Caco-2 (cell line): Measurements from ENCODE around the gene CTNND2. TPM values are rescaled to one million over a fixed set of nuclear protein-coding genes. Genes with fewer than 3 reads are reported as not detected.

ENCODE experiments used
- BruUV-seq: library from RNA; stranded (reverse); fragments of 400-500 nt; replicated peaks from 2 replicates; lab custom pipeline; 2021; lab: Mats Ljungman, UMichigan
- CTCF ChIA-PET: fragments of 300-600 bp; sonication (Branson Sonifier 250); formaldehyde crosslinking; loops from one replicate; lab custom pipeline; 2022; ENCODE audit warnings: antibody characterized with exemption; lab: Charles Lee
- POLR2A ChIA-PET: fragments of 300-600 bp; sonication (Branson Sonifier 250); formaldehyde crosslinking; loops from one replicate; lab custom pipeline; 2022; ENCODE audit warnings: antibody characterized with exemption; lab: Charles Lee
- DNase-seq, 2 experiments: peaks; one replicate each; pipeline versions ENCODE4 v3.0.0 to v3.0.0-alpha.2; 2020 to 2022
- H3K27me3 ChIP-seq: replicated peaks from 2 replicates; pipeline ENCODE4 v1.6.0; 2011; ENCODE audit warnings: low read length; ENCODE audit not compliant: control insufficient read depth, insufficient read depth
- H3K36me3 ChIP-seq: 2 replicates; pipeline ENCODE4 v1.5.1; 2011; ENCODE audit warnings: low read length; ENCODE audit not compliant: control insufficient read depth, insufficient read depth
- H3K4me1 ChIP-seq: fragments of 250-450 bp; sonication (Bioruptor Pico); 2 replicates; pipeline ENCODE4 v1.5.1; 2020; ENCODE audit warnings: mild to moderate bottlenecking
- H3K4me3 ChIP-seq: 2 replicates; pipeline ENCODE4 v1.5.1; 2011; ENCODE audit warnings: low read depth, mild to moderate bottlenecking, control low read depth, low read length
- H3K9me3 ChIP-seq: fragments of 250-450 bp; sonication (Bioruptor Pico); 2 replicates; pipeline ENCODE4 v1.5.1; 2020; ENCODE audit warnings: mild to moderate bottlenecking, moderate library complexity
- H3K27ac Mint-ChIP-seq: one replicate; pipeline ENCODE4 v1.8.0; 2022; ENCODE audit warnings: mixed read lengths; ENCODE audit not compliant: unreplicated experiment
- H3K27me3 Mint-ChIP-seq: one replicate; pipeline ENCODE4 v1.8.0; 2022; ENCODE audit warnings: mixed read lengths; ENCODE audit not compliant: insufficient read depth, unreplicated experiment
- H3K36me3 Mint-ChIP-seq: one replicate; pipeline ENCODE4 v1.8.0; 2022; ENCODE audit warnings: mild to moderate bottlenecking, mixed read lengths; ENCODE audit not compliant: insufficient read depth, unreplicated experiment
- H3K4me1 Mint-ChIP-seq: one replicate; pipeline ENCODE4 v1.8.0; 2022; ENCODE audit warnings: low read depth, mixed read lengths; ENCODE audit not compliant: unreplicated experiment
- H3K4me3 Mint-ChIP-seq: one replicate; pipeline ENCODE4 v1.8.0; 2022; ENCODE audit warnings: mild to moderate bottlenecking, moderate library complexity, mixed read lengths; ENCODE audit not compliant: unreplicated experiment
- H3K9me3 Mint-ChIP-seq: one replicate; pipeline ENCODE4 v1.8.0; 2022; ENCODE audit warnings: mixed read lengths; ENCODE audit not compliant: unreplicated experiment
- intact Hi-C: fragments of 100-400 bp; cut with micrococcal nuclease; formaldehyde crosslinking; loops from one replicate; pipeline ENCODE4 v1.10.0; 2022; ENCODE audit not compliant: unreplicated experiment
- total RNA-seq: library from RNA; stranded (reverse); gene quantifications from 2 replicates; pipeline ENCODE4 v1.2.3, GENCODE V29; 2022
- TF ChIP-seq, protein P1 (sequence below), 2 experiments: fragments of 200-600 bp in 1 of 2; IDR thresholded peaks; 1 replicate in 1 of 2; 2 replicates in 1 of 2; pipeline versions ENCODE4 v1.5.1 to v1.8.0; 2011 to 2022; ENCODE audit warnings: antibody characterized with exemption in 1 of 2, control low read depth in 1 of 2, inconsistent platforms in 1 of 2, low read depth in 1 of 2, low read length in 1 of 2, mild to moderate bottlenecking in 1 of 2, moderate library complexity in 1 of 2; ENCODE audit not compliant: insufficient read depth in 1 of 2, severe bottlenecking in 1 of 2, unreplicated experiment in 1 of 2

CTNND2 gene
- total RNA-seq, 1 experiment from 2014 or later: 0.32 TPM

DNA sequence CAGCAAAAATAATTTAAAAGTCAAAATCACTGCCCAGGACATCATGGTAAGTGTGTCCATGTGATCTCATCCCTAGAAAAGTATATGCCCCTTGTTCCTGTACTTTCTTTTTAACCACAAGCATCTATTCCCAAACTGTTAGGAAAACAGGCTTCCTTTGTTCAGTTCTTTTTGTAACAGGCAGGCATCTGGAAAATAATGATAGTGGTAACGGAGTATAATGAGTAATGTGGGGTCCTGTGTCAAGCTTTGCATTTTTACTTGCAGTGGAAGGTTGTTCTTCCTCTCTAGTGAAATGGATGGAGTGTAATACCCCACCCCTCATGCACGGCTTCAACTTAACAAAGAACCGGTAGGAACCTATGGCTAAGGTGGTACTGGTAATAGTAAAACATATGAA lies 532.1 kb downstream of the CTNND2 start:
- ChIA-PET CTCF (no interaction called here), POLR2A (no interaction called here)
- H3K4me3 Mint-ChIP-seq: no peak overlapping the region
- H3K27me3 ChIP-seq: no peaks in the 10 kb centered on the region
- H3K9me3 ChIP-seq: peaks cover 9% of the 10 kb centered on the region; the same call in 1 of the 2 replicates
- peaks cover 8% of the 10 kb centered on the region for H3K36me3 Mint-ChIP-seq
- no peak overlapping the region for H3K4me3 ChIP-seq
- H3K27ac Mint-ChIP-seq: peak overlapping the region; percentile 1
- TF ChIP-seq, protein P1, sequence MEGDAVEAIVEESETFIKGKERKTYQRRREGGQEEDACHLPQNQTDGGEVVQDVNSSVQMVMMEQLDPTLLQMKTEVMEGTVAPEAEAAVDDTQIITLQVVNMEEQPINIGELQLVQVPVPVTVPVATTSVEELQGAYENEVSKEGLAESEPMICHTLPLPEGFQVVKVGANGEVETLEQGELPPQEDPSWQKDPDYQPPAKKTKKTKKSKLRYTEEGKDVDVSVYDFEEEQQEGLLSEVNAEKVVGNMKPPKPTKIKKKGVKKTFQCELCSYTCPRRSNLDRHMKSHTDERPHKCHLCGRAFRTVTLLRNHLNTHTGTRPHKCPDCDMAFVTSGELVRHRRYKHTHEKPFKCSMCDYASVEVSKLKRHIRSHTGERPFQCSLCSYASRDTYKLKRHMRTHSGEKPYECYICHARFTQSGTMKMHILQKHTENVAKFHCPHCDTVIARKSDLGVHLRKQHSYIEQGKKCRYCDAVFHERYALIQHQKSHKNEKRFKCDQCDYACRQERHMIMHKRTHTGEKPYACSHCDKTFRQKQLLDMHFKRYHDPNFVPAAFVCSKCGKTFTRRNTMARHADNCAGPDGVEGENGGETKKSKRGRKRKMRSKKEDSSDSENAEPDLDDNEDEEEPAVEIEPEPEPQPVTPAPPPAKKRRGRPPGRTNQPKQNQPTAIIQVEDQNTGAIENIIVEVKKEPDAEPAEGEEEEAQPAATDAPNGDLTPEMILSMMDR (IDR thresholded peaks at IDR 0.05; ENCODE audit: insufficient read depth in 1 of 2, low read depth in 1 of 2, low read length in 1 of 2, severe bottlenecking in 1 of 2, unreplicated experiment in 1 of 2): no peak
- intact Hi-C loops: loop anchor here (10.0 kb wide), 1 partner anchor 133 kb away; no protein-coding TSS in a partner anchor
- H3K4me1 Mint-ChIP-seq: no peaks in the 10 kb centered on the region
- no peaks in the 10 kb centered on the region for H3K27me3 Mint-ChIP-seq
- H3K36me3 ChIP-seq: no peaks in the 10 kb centered on the region; the same call in 1 of the 2 replicates
- no TSS peak for BruUV-seq
- H3K9me3 Mint-ChIP-seq: peaks cover 9% of the 10 kb centered on the region
- DNase-seq: no peak
- H3K4me1 ChIP-seq: peaks cover 46% of the 10 kb centered on the region

DNA sequence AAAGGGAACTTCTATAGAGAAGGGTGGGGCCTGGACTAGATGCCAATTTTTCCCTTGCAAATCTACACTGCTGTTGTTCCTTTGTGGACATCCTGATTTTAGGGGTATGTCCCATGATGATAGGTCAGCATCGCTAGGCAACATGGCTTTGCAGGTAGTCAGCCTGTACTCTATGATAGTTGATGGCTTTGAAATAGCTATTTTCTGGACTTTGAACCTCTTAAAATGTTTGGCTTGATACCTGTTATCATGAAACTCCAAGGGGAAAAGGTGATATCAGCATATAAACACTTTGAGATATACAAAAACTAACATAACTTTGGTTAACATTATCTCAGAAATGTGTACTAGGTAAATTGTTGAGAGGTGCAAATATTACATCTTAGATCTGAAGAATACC lies 533.2 kb downstream of the CTNND2 start:
- intact Hi-C loops: loop anchor here (1.0 to 10.0 kb wide), 5 partner anchors 46 to 248 kb away; no protein-coding TSS in a partner anchor
- peaks cover 46% of the 10 kb centered on the region for H3K4me1 ChIP-seq
- no peaks in the 10 kb centered on the region for H3K27me3 Mint-ChIP-seq
- H3K9me3 Mint-ChIP-seq: peaks cover 15% of the 10 kb centered on the region
- DNase-seq: peak; percentile 71 to 81
- TF ChIP-seq, protein P1 (IDR thresholded peaks at IDR 0.05; ENCODE audit: insufficient read depth in 1 of 2, low read depth in 1 of 2, low read length in 1 of 2, severe bottlenecking in 1 of 2, unreplicated experiment in 1 of 2): no peak
- no peak overlapping the region for H3K4me3 Mint-ChIP-seq
- no peak overlapping the region for H3K4me3 ChIP-seq
- H3K4me1 Mint-ChIP-seq: no peaks in the 10 kb centered on the region
- peaks cover 9% of the 10 kb centered on the region; the same call in 1 of the 2 replicates for H3K9me3 ChIP-seq
- H3K27me3 ChIP-seq: no peaks in the 10 kb centered on the region
- BruUV-seq: no TSS peak
- H3K36me3 ChIP-seq: no peaks in the 10 kb centered on the region; the same call in 1 of the 2 replicates
- POLR2A ChIA-PET: no interaction called here
- peaks cover 8% of the 10 kb centered on the region for H3K36me3 Mint-ChIP-seq
- peak overlapping the region; percentile 1 for H3K27ac Mint-ChIP-seq
- CTCF ChIA-PET: interaction anchor here (1.0 kb wide), 1 partner anchor 226 kb away, joined by 3 read pairs; no protein-coding TSS in a partner anchor

DNA sequence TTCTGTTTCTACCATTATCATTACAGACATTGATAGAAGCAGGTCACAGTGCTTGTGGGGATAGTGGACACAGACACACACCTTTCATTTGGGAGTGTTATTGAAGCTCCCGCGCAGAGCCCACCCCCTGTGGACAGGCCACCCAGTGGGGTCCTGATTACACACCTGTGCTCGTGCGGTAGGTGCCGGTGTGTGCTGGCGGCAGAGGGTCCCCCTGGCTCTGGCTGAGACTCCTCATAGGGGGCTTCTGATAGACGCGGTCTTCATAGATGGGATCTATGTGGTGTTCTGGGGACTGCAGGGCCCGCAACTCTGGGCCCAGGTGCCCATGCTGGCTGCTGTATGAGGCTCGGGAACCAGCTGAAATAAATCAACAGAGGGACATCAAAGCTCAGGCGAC lies 539.7 kb downstream of the CTNND2 start:
- H3K4me3 ChIP-seq: no peak overlapping the region
- no peaks in the 10 kb centered on the region for H3K4me1 Mint-ChIP-seq
- no peaks in the 10 kb centered on the region; the same call in 1 of the 2 replicates for H3K9me3 ChIP-seq
- POLR2A ChIA-PET: no interaction called here
- no peaks in the 10 kb centered on the region for H3K27me3 ChIP-seq
- CTCF ChIA-PET: no interaction called here
- no peak overlapping the region for H3K4me3 Mint-ChIP-seq
- no peak for DNase-seq
- intact Hi-C loops: loop anchor here (2.0 kb wide), 1 partner anchor 98 kb away; no protein-coding TSS in a partner anchor
- no peaks in the 10 kb centered on the region for H3K27me3 Mint-ChIP-seq
- peaks cover 34% of the 10 kb centered on the region for H3K9me3 Mint-ChIP-seq
- no peaks in the 10 kb centered on the region for H3K36me3 ChIP-seq
- H3K27ac Mint-ChIP-seq: no peak overlapping the region
- H3K4me1 ChIP-seq: peaks cover 4% of the 10 kb centered on the region; the same call in 1 of the 2 replicates
- BruUV-seq: no TSS peak
- TF ChIP-seq, protein P1 (IDR thresholded peaks at IDR 0.05; ENCODE audit: insufficient read depth in 1 of 2, low read depth in 1 of 2, low read length in 1 of 2, severe bottlenecking in 1 of 2, unreplicated experiment in 1 of 2): no peak
- H3K36me3 Mint-ChIP-seq: no peaks in the 10 kb centered on the region
